Stimulated activated CD8-positive, alpha-beta memory T cell treated with anti-CD3 and anti-CD28 coated beads, Interleukin-15, amount 100 ng/mL, for 1 hour (primary cell): ENCODE measurements around the gene CYB5A.
A peak's percentile ranks its signal among the peaks of the same experiment; 100 is the strongest.
"Not testable (repeated sequence)": the region's sequence is repeated elsewhere in the genome, so short reads cannot be mapped to it uniquely, and the experiment has no call there.

Experiments
- DNase-seq: peaks from one replicate; pipeline ENCODE4 v3.0.0-alpha.2; 2020; ENCODE audit warnings: low read depth

CYB5A gene

GRCh38 chr18:74291771-74292540, at the start of gene CYB5A:
TSS of gene CYB5A (minus strand) at chr18:74291963. CDS start at chr18:74291875, 88 bp downstream.
- peak; percentile 98 for DNase-seq

DNA sequence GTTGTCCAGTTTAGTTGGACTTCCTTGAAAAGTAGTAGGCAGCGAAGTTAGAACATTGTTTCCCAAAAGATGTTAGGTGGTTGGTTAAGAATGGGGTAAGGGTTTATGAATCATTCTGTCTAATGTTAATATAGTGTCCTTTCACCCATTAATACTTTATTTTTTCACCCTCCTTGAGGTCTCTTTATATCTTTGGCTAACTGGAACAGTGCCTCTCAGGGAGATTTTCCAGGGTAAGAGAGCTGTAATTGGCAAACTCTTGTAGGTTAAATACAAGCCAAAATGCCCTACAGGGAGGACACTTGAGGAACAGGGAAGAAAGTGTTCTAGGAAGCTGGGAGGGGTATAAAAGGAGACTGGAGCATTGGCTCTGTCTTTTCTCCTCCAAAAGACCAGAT, 46.1 kb upstream of the CYB5A start:
- no peak for DNase-seq

GRCh38 chr18:74337155-74337911, 45.6 kb upstream of the CYB5A start:
- DNase-seq: no peak

DNA sequence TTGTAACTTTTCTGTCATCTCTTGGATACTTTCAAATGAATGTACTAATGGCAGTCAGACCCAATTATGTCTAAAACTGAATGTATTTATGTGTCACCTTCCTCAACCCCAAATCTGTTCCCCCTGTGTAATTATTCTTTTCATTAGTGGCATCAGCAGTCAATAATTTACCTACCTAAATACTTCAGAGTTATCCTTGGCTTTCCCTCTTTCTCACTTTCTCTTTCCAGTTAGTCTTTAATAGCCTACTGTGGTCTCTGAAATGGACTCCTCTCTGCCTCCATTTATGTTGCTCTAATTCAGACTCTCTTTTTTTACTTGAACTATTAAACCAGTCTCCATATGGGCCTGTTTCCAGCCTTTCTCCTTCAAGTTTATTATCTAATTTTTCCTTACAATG, 44.9 kb upstream of the CYB5A start:
- no peak for DNase-seq

DNA sequence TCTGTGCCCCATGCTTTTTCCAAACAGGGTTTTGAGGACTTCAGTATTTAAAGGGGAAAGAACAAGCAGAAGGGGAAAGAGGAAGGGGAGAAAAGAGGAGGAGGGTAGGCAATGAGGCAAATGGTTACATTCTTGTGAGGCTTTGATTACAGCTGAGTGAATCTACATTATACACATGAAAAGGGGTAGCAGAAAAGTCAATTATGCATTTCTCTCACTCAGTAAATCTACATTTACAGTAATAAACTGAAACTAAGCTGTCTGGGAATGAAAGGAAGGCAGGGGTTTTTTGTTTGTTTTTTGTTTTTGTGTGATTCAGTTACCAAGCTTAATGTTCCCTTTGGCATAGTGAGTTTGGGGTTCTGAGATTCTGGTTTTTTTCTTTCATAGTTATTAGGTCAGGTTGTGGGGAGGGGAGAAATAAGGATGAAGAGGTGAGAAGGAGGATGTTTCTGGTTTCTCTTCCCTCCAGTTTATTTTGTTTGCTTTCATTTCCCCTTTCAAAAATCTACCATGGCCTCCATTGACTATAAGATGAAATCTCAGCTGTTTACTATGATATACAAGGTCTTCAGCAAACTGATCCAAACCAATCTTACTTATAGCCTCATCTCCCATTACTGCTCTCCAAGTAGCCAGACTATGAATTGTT, 42.6 kb upstream of the CYB5A start:
- DNase-seq: no peak

GRCh38 chr18:74333091-74333490, 41.3 kb upstream of the CYB5A start:
- DNase-seq: no peak

- DNase-seq: no peak
Measured at GRCh38 chr18:74331404-74331803, 39.6 kb upstream of the CYB5A start.

GRCh38 chr18:74329688-74330205, 38.0 kb upstream of the CYB5A start:
- no peak for DNase-seq

DNA sequence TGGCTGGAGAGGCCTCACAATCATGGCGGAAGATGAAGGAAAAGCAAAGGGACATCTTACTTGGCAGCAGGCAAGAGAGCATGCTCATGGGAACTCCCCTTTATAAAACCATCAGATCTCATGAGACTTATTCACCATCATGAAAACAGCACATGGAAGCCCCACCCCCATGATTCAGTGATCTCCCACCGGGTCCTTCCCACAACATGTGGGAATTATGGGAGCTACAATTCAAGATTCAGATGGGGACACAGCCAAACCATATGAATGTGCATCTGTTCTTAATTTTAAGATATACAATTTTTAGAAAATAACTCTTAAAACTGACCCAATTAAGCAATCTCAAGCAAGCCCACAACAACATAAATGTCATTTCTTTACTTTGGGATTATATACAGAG, 36.4 kb upstream of the CYB5A start:
- no peak for DNase-seq

- not testable (repeated sequence) for DNase-seq
Measured at GRCh38 chr18:74326791-74327190, 35.0 kb upstream of the CYB5A start.

DNA sequence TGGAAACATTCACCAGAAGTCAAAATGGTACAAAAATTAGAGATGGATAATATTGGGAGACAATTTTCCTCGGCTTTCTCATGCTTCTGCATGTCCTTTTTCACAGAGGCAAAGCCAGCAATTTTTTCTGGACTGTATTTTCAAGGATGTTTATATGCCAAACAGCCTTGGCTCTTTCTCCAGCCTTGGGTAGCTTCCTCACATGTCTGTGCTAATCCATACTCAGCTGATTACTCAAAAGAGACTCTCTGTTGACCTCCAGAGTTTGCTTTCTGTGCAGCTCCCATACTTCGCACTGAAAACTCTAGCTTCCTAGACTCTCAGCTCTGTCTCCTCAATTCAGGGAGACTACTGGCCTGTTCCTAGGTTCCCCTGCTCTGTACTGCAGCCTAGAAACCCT, 34.5 kb upstream of the CYB5A start:
- DNase-seq: no peak

GRCh38 chr18:74316257-74317170, 24.8 kb upstream of the CYB5A start:
- DNase-seq: no peak

DNA sequence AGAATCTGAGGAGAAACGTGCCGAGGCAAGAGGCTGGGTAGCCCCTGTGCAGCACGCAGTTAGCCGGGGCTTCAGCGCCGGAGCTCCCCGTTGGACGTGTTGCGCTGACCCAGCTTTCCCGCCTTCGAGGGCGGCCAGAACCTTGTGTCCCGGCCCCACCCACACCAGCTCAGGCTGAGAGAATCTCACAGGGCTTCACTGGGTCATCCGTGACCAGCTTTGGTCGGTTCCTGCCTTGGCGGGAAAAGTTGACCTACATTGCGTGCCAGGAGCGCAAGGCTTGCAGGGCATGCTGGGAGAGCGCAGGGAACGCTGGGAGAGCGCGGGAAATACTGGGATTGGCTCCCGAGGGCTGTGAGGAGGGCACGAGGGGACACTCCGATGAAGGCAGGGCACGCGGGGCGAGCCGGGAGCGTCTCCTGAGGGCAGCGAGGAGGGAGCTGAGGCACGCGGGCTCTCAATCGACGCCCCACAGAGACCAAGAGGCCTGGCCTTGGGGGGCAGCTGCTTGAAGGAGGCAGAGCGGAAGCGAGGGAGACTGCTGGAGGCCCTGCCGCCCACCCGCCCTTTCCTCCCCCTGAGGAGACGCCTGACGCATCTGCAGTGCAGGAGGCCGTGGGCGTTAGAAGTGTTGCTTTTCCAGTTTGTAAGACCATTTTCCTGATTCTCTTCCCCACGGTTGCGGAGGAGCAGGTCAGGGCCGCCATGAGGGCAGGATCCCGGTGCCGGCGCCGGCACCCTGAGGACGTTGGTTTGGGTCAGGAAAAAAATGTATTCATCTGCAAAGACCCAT, 23.9 kb upstream of the CYB5A start, which contains the start of gene C18orf63:
Gene C18orf63, plus strand, starts transcription at position 376 of the 793 bp plus-strand sequence. CDS start 2,027 bp downstream, outside the sequence.
- DNase-seq: no peak

DNA sequence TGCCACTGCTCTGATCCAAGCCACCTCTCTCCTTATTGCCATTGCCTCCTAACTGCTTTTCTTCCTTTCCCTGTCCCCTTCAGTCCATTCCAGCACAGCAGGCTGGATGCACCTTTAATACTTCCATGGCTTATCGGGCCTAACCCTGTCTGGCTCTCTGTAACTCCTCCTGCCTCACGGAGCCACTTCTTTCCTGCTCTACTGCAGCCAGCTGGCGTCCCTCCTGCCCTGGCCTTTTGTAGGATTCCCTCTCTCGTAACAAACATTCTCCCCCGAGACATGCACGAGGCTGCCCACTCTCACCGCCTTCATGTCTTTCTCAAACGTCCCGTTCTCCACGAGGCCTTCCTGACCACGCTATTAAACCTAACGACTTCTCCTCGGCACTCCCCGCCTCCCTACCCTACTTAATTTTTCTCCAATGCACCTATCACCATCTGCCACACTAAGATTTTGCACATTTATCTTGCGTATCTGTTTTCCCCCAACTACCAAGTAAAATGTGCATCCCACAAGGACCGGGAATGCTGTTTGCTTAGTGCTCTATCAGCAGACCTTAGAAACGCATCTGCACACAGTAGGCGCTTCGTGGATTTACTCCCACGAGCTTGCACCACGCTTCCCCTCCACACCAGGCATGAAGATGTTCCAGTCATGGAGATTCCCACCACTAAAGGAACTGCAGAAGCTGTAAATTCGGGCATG, 23.1 kb upstream of the CYB5A start:
- no peak for DNase-seq

GRCh38 chr18:74311000-74311399, 19.2 kb upstream of the CYB5A start:
- no peak for DNase-seq

GRCh38 chr18:74310411-74310810, 18.6 kb upstream of the CYB5A start:
- DNase-seq: no peak

- no peak for DNase-seq
Measured at GRCh38 chr18:74303936-74304335, 12.2 kb upstream of the CYB5A start.

- no peak for DNase-seq
Measured at GRCh38 chr18:74303306-74303705, 11.5 kb upstream of the CYB5A start.

GRCh38 chr18:74299746-74300145, 8.0 kb upstream of the CYB5A start:
- DNase-seq: no peak

- DNase-seq: no peak
Measured at GRCh38 chr18:74299162-74299561, 7.4 kb upstream of the CYB5A start.
